CD4-positive, alpha-beta T cell (primary cell): Measurements from ENCODE around the gene PICALM. TPM values are rescaled to one million over a fixed set of nuclear protein-coding genes. Genes with fewer than 3 reads are reported as not detected.

ENCODE experiments used
- ATAC-seq: fragments of 200-7000 bp; cut with Tn5 transposase; one replicate; pipeline ENCODE4 v1.10.0; 2022; ENCODE audit warnings: mild to moderate bottlenecking; ENCODE audit not compliant: poor library complexity
- CTCF ChIA-PET: fragments of 350-600 bp; sonication (Branson Sonifier 250); formaldehyde crosslinking; loops from one replicate; lab custom pipeline; 2021; ENCODE audit warnings: antibody characterized with exemption, inconsistent platforms; lab: Charles Lee
- POLR2A ChIA-PET: fragments of 350-600 bp; sonication (Branson Sonifier 250); formaldehyde crosslinking; loops from one replicate; lab custom pipeline; 2021; ENCODE audit warnings: antibody characterized with exemption, inconsistent platforms; lab: Charles Lee
- DNase-seq, 14 experiments: peaks; one replicate each; pipeline ENCODE4 v3.0.0-alpha.2; 2013 to 2020; ENCODE audit warnings: mixed read lengths in 2 of 14
- H3K27ac ChIP-seq, 2 donors: one replicate each; pipeline versions ENCODE4 v1.5.1 to v1.7.0; 2013; ENCODE audit warnings: low read length in 2 of 2, low read depth in 1 of 2, mild to moderate bottlenecking in 1 of 2
- H3K27me3 ChIP-seq, 2 experiments: 1 replicate in 1 of 2; 2 replicates in 1 of 2; pipeline versions ENCODE4 v1.6.1 to v1.7.0; 2013; ENCODE audit warnings: low read length in 2 of 2, control low read depth in 1 of 2, mild to moderate bottlenecking in 1 of 2, moderate library complexity in 1 of 2; ENCODE audit not compliant: insufficient read depth in 2 of 2, control insufficient read depth in 1 of 2
- H3K36me3 ChIP-seq: one replicate; pipeline ENCODE4 v1.6.1; 2013; ENCODE audit warnings: low read length, control low read depth; ENCODE audit not compliant: insufficient read depth
- H3K4me1 ChIP-seq: one replicate; pipeline ENCODE4 v1.6.1; 2013; ENCODE audit warnings: low read length, control low read depth; ENCODE audit not compliant: insufficient read depth
- H3K4me3 ChIP-seq: one replicate; pipeline ENCODE4 v1.5.1; 2013; ENCODE audit warnings: mild to moderate bottlenecking, low read length, moderate library complexity
- H3K9me3 ChIP-seq, 2 experiments: 1 replicate in 1 of 2; 2 replicates in 1 of 2; pipeline versions ENCODE4 v1.6.1 to v1.7.0; 2013; ENCODE audit warnings: low read length in 2 of 2, mild to moderate bottlenecking in 2 of 2, control low read depth in 1 of 2, moderate library complexity in 1 of 2; ENCODE audit not compliant: control insufficient read depth in 1 of 2, insufficient read depth in 1 of 2
- H3K27ac Mint-ChIP-seq: one replicate; pipeline ENCODE4 v1.8.0; 2020; ENCODE audit warnings: mixed read lengths
- H3K27me3 Mint-ChIP-seq: one replicate; pipeline ENCODE4 v1.8.0; 2021; ENCODE audit warnings: mixed read lengths
- H3K36me3 Mint-ChIP-seq: one replicate; pipeline ENCODE4 v1.8.0; 2021; ENCODE audit warnings: low read depth, mixed read lengths
- H3K4me1 Mint-ChIP-seq: one replicate; pipeline ENCODE4 v1.8.0; 2021; ENCODE audit warnings: low read depth, mixed read lengths
- H3K4me3 Mint-ChIP-seq: one replicate; pipeline ENCODE4 v1.8.0; 2020; ENCODE audit warnings: mild to moderate bottlenecking, mixed read lengths
- H3K9me3 Mint-ChIP-seq: one replicate; pipeline ENCODE4 v1.8.0; 2020; ENCODE audit warnings: mixed read lengths
- CTCF ChIP-seq: fragments of 200-600 bp; IDR thresholded peaks from one replicate; pipeline ENCODE4 v1.8.0; 2022; ENCODE audit warnings: antibody characterized with exemption, mild to moderate bottlenecking
- intact Hi-C, 2 experiments: fragments of 100-400 bp; cut with DNase I in 1 of 2; cut with micrococcal nuclease in 1 of 2; formaldehyde crosslinking; loops; one replicate each; pipeline versions ENCODE4 v1.15.1 to v1.9.0; 2023 to 2025; cut with DNase I, micrococcal nuclease
- total RNA-seq, 174 experiments: library from RNA in 2 of 174; stranded (reverse) in 2 of 174; gene quantifications; one replicate each; pipeline ENCODE4 v1.2.3 and lab custom pipeline; 2021 to 2026

Gene PICALM
- total RNA-seq, 2 experiments from 2014 or later, result 73.3 to 77.3 TPM

- Histone ChIP-seq H3K9me3 (no peaks in the 10 kb centered on the region), H3K27me3 (no peaks in the 10 kb centered on the region), H3K36me3 (peaks cover 90% of the 10 kb centered on the region), H3K4me1 (no peaks in the 10 kb centered on the region), H3K4me3 (no peak overlapping the region), H3K27ac (no peak overlapping the region)
- Mint-ChIP-seq H3K9me3 (no peaks in the 10 kb centered on the region), H3K27me3 (no peaks in the 10 kb centered on the region), H3K27ac (peak overlapping the region; percentile 33), H3K36me3 (peaks cover 92% of the 10 kb centered on the region), H3K4me1 (peaks cover 32% of the 10 kb centered on the region), H3K4me3 (no peak overlapping the region)
- TF ChIP-seq CTCF, result no peak
- ATAC-seq (no peak), DNase-seq (no peak)
- ChIA-PET CTCF (no interaction called here), POLR2A (no interaction called here)
- intact Hi-C loops, result no loop called here
These were observed 98.3 kb downstream of the PICALM start for GRCh38 chr11:85970593-85970992.

- ChIA-PET CTCF (interaction anchor here (0.6 kb wide), 1 partner anchor 325 kb away, joined by 5 read pairs; no protein-coding TSS in a partner anchor), POLR2A (no interaction called here)
- TF ChIP-seq CTCF, result no peak
- Histone ChIP-seq H3K36me3 (peaks cover 90% of the 10 kb centered on the region), H3K27me3 (no peaks in the 10 kb centered on the region), H3K9me3 (no peaks in the 10 kb centered on the region), H3K4me3 (no peak overlapping the region), H3K27ac (no peak overlapping the region), H3K4me1 (no peaks in the 10 kb centered on the region)
- Mint-ChIP-seq H3K4me1 (peaks cover 27% of the 10 kb centered on the region), H3K27ac (peak overlapping the region; percentile 65), H3K27me3 (no peaks in the 10 kb centered on the region), H3K36me3 (peaks cover 95% of the 10 kb centered on the region), H3K4me3 (no peak overlapping the region), H3K9me3 (no peaks in the 10 kb centered on the region)
- ATAC-seq (no peak), DNase-seq (no peak)
- intact Hi-C loops, result loop anchor here (10.0 kb wide), 3 partner anchors 273 to 373 kb away; partner anchors contain the start of gene CCDC89 (in 1 of the 2)
These were observed 101.4 kb downstream of the PICALM start for GRCh38 chr11:85967457-85967856.

GRCh38 chr11:85965202-85965601, 103.7 kb downstream of the PICALM start:
- H3K9me3 Mint-ChIP-seq, result no peaks in the 10 kb centered on the region
- no peak for ATAC-seq
- H3K27ac Mint-ChIP-seq, result peak overlapping the region; percentile 55
- intact Hi-C loops, result loop anchor here (10.0 kb wide), 3 partner anchors 270 to 370 kb away; partner anchors contain the start of gene CCDC89 (in 1 of the 2)
- TF ChIP-seq CTCF, result no peak
- Histone ChIP-seq H3K27ac (no peak overlapping the region), H3K27me3 (no peaks in the 10 kb centered on the region), H3K4me1 (no peaks in the 10 kb centered on the region), H3K4me3 (no peak overlapping the region), H3K36me3 (peaks cover 91% of the 10 kb centered on the region), H3K9me3 (no peaks in the 10 kb centered on the region)
- DNase-seq, result no peak
- H3K27me3 Mint-ChIP-seq, result no peaks in the 10 kb centered on the region
- POLR2A ChIA-PET, result no interaction called here
- CTCF ChIA-PET, result interaction anchor here (0.9 kb wide), 1 partner anchor 110 kb away, joined by 3 read pairs; the partner anchor contains the start of gene CCDC83
- no peak overlapping the region for H3K4me3 Mint-ChIP-seq
- peaks cover 95% of the 10 kb centered on the region for H3K36me3 Mint-ChIP-seq
- peaks cover 21% of the 10 kb centered on the region for H3K4me1 Mint-ChIP-seq
